Skeletal muscle satellite cell (primary cell): ENCODE results near the gene HARS1.
"Not testable (repeated sequence)": the region's sequence is repeated elsewhere in the genome, so short reads cannot be mapped to it uniquely, and the experiment has no call there.

Experiments used
- H3K27me3 ChIP-seq: 2 replicates; pipeline ENCODE4 v1.7.0; 2013; ENCODE audit warnings: low read length; ENCODE audit not compliant: control insufficient read depth, insufficient read depth
- H3K36me3 ChIP-seq: 2 replicates; pipeline ENCODE4 v1.7.0; 2013; ENCODE audit warnings: mild to moderate bottlenecking, control low read depth, low read length; ENCODE audit not compliant: insufficient read depth
- H3K4me1 ChIP-seq: 2 replicates; pipeline ENCODE4 v1.7.0; 2013; ENCODE audit warnings: low read length; ENCODE audit not compliant: control insufficient read depth, insufficient read depth
- H3K4me2 ChIP-seq: 2 replicates; pipeline ENCODE4 v1.7.0; 2013; ENCODE audit warnings: mild to moderate bottlenecking, low read length
- H3K4me3 ChIP-seq: 2 replicates; pipeline ENCODE4 v1.7.0; 2013; ENCODE audit warnings: low read length
- H3K9ac ChIP-seq: 2 replicates; pipeline ENCODE4 v1.7.0; 2013; ENCODE audit warnings: mild to moderate bottlenecking, low read depth, low read length, moderate library complexity
- H3K9me3 ChIP-seq: replicated peaks from 2 replicates; pipeline ENCODE4 v1.7.0; 2013; ENCODE audit warnings: mild to moderate bottlenecking, control low read depth, low read length

The HARS1 gene

DNA sequence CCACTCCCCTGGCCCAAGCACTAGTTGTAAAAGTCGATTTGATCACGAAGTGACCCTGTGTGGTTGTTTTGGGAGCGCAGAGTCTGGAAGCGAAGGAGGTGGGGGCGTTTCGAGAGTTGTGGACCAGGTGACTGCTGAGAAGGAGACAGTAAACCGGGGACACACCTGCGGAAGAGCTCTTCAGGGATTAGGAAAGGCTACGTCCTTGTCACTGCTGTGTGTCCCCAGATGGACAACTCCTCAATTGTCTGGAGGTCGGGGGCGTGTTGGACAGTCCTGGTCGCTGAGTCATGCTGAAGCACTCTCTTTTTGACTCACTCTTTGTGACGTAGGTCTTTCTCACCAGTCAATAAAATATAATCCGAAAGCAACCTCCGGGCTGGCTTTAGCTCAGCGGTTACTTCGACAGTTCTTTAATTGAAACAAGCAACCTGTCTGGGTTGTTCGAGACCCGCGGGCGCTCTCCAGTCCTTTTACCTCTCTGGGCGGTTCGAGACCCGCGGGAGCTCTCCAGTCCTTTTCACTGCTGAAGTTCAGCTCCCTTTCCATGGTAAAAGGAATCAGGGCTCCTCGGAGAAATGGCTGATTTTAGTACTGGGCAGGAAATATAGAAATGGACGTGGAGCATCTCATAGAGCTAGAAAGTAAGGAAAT, 19.9 kb upstream of the HARS1 start:
- Histone ChIP-seq H3K9ac (peak overlapping the region; percentile 68), H3K36me3 (peaks cover 14% of the 10 kb centered on the region), H3K9me3 (no peaks in the 10 kb centered on the region), H3K4me3 (peak overlapping the region; percentile 77), H3K27me3 (no peaks in the 10 kb centered on the region), H3K4me2 (peak overlapping the region; percentile 88), H3K4me1 (peaks cover 6% of the 10 kb centered on the region)

DNA sequence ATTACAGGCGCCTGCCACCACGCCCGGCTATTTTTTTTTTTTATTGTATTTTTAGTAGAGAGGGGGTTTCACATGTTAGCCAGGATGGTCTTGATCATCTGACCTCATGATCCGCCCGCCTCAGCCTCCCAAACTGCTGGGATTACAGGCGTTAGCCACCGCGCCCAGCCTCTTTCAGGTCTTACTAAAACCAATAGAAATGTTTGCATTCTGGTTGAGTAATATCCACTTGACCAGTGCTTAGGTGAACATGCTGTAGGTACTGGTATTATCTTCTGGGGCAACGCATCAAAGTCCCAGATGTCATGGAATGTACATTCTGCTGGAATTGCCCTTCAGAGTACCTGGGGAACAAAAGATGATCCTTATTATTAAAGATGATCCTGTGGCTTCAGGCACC, 17.6 kb upstream of the HARS1 start:
- not testable (repeated sequence) for H3K4me3 ChIP-seq, H3K9ac ChIP-seq, H3K27me3 ChIP-seq, H3K9me3 ChIP-seq, H3K4me2 ChIP-seq, H3K4me1 ChIP-seq
- H3K36me3 ChIP-seq, result peaks cover 35% of the 10 kb centered on the region

DNA sequence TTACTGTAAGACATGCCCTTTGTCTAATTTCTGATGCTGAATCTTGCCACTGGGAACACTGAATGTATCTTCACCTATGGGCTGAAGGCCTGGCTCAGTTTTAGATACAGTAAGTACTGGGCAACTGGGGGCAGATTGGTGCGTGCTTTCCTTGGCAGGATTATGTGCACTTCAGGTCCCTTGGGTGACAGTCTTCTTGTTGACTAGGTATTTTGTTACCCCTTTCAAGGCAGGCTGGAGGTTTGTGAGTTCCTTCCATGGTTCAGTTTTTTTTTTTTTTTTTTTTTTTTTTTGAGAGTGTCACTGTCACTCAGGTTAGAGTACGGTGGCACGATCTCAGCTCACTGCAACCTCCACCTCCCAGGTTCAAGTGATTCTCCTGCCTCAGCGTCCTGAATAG, 16.6 kb upstream of the HARS1 start:
- Histone ChIP-seq H3K4me1 (peaks cover 6% of the 10 kb centered on the region), H3K27me3 (no peaks in the 10 kb centered on the region), H3K9me3 (no peaks in the 10 kb centered on the region), H3K36me3 (peaks cover 42% of the 10 kb centered on the region), H3K9ac (no peak overlapping the region), H3K4me2 (no peak overlapping the region), H3K4me3 (no peak overlapping the region)

DNA sequence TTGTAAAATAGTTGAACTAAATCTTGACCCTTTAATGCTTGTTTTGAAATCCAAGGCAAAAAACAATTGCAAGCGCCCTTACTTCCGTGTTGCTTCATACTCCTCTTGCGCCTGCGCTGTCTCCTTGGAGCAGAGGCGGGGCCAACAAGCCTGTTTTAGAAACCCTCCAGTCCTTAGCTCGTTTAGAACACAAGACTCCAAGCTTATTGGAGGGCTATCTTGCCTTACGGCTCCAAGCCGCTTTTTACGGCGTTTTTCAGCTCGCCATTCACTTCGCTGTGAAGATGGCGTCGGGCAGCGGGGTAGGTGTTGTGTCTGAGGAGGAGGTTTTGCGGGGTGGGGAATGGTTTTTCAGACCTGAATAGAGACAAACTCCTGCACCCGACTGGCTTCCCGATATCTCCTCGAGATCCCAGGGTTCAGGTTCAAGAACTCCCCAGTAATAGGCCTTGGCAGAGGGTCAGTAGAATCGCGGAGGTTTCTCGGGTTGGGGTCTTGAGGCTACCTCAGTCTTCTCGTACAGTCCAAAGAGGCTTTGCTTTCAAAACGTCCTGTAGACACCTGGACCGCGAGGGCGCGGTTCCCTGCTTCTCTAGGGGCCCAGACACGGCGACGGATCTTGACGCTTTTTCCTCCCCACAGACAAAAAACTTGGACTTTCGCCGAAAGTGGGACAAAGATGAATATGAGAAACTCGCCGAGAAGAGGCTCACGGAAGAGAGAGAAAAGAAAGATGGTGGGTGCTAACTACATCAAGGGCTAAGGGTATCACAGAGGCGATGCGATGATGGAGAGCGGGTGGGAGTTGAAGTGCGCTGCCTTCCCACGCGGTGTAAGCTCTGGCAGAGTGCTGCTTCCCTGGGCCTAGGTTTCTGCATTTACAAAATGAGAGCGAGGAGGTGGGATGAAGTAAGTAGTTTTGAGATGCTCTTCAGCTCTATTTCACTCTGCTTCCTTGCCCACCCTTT, 9.3 kb upstream of the HARS1 start, which contains the start of gene ZMAT2:
TSS of gene ZMAT2 (plus strand) at position 271 of the 968 bp plus-strand sequence. CDS start at position 285, 14 bp downstream.
- Histone ChIP-seq H3K9ac (peak within 1 kb of the TSS; percentile 89), H3K4me3 (peak within 1 kb of the TSS; percentile 75), H3K36me3 (peaks cover 72% of the 10 kb centered on the region), H3K27me3 (no peaks in the 10 kb centered on the region), H3K4me1 (peaks cover 5% of the 10 kb centered on the region), H3K4me2 (peak within 1 kb of the TSS; percentile 83), H3K9me3 (no peaks in the 10 kb centered on the region)

DNA sequence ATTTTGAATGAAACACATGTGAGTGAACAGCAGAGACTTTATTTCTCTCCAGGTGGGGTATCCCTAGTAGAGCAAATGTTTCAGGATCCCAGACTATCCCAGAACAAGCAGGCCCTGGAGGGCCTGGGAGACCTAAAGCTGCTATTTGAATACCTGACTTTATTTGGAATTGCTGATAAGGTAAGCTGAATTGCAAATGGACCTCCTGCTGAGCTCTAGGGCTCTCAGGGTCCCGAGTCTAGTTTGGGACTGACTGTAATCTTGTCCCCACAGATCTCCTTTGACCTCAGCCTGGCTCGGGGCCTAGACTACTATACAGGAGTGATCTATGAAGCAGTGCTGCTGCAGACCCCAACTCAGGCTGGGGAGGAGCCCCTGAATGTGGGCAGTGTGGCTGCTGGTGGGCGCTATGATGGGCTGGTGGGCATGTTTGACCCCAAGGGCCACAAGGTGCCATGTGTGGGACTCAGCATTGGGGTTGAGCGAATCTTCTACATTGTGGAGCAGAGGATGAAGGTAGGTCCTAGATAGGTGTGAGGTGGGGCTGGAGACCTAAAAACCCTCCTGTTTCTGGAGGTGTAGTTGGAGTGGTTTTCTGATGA, 5.8 kb upstream of the HARS1 start:
- no peak overlapping the region for H3K4me3 ChIP-seq
- peaks cover 13% of the 10 kb centered on the region for H3K4me1 ChIP-seq
- no peak overlapping the region for H3K4me2 ChIP-seq
- no peak overlapping the region for H3K9ac ChIP-seq
- H3K36me3 ChIP-seq, result peaks cover 62% of the 10 kb centered on the region
- no peaks in the 10 kb centered on the region for H3K27me3 ChIP-seq
- no peaks in the 10 kb centered on the region for H3K9me3 ChIP-seq

DNA sequence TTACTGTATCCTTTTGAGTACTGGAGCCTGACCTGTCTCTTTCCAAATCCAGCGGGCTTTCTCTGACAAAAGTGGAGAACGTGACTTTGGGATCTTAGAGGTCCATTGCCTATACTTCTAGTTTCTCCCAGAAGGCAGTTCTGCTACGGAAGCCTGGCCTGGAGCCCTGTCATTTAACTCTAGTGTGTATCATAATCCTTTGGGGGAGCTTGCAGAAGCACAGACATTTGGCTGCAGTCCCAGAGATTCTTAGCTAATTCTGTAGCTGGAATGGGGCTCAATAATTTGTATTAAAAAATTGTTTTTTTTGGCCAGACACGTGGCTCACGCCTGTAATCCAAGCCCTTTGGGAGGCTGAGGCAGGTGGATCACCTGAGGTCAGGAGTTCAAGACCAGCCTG, 3.1 kb upstream of the HARS1 start:
- H3K4me3 ChIP-seq, result no peak overlapping the region
- H3K9ac ChIP-seq, result no peak overlapping the region
- H3K9me3 ChIP-seq, result no peaks in the 10 kb centered on the region
- peak overlapping the region; percentile 17 for H3K4me2 ChIP-seq
- H3K4me1 ChIP-seq, result peaks cover 11% of the 10 kb centered on the region
- peaks cover 61% of the 10 kb centered on the region for H3K36me3 ChIP-seq
- H3K27me3 ChIP-seq, result no peaks in the 10 kb centered on the region

DNA sequence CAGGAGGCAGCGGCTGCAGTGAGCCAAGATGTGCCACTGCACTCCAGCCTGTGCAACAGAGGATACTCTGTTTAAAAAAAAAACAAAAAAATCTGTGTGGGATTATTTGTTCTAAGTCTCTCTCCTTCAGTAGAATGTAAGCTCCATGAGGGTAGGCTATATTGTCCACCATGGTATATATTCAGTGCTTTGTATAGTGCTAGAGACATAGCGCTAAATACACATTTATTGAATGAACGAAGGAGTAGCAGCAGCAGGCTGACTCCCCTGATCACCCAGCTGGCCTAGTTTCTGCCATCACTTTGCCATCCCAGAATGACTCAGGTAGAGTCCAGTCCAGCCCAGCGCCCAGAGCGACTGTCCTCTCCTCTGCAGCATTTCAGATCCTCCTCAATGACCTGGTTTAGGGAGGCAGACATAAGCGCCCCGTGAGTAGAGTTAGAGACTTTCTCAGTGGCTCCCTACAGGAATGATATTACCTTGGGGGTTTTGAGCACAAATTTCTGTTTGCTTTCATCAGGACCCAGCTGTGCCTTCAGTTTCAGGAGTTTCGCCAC, 716 bp downstream of the HARS1 start:
- H3K9ac ChIP-seq, result peak overlapping the region; percentile 96
- peak overlapping the region; percentile 81 for H3K4me2 ChIP-seq
- H3K9me3 ChIP-seq, result no peaks in the 10 kb centered on the region
- H3K4me1 ChIP-seq, result peaks cover 11% of the 10 kb centered on the region
- peak overlapping the region; percentile 83 for H3K4me3 ChIP-seq
- no peaks in the 10 kb centered on the region for H3K27me3 ChIP-seq
- peaks cover 42% of the 10 kb centered on the region for H3K36me3 ChIP-seq

DNA sequence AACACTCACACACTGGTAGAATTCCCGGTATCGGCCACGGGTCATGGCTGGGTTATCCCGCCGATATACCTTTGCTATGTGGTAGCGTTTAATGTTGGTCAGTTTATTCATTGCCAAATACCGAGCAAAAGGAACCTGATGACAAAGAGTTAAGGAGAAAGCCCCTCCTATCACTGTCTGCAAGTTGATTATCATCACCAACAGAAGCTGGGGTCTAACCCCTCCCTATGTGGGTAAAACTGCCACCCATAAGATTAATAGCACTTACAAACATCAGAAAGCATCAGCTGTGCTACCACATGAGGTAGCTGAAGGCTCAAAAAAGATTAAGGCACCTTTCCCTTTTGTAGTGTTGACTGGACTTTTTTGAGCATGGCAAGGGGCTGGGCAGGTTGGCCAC, 12.2 kb downstream of the HARS1 start:
- Histone ChIP-seq H3K27me3 (no peaks in the 10 kb centered on the region), H3K4me3 (no peak overlapping the region), H3K9ac (no peak overlapping the region), H3K9me3 (no peaks in the 10 kb centered on the region), H3K4me1 (no peaks in the 10 kb centered on the region), H3K36me3 (peaks cover 82% of the 10 kb centered on the region), H3K4me2 (no peak overlapping the region)

DNA sequence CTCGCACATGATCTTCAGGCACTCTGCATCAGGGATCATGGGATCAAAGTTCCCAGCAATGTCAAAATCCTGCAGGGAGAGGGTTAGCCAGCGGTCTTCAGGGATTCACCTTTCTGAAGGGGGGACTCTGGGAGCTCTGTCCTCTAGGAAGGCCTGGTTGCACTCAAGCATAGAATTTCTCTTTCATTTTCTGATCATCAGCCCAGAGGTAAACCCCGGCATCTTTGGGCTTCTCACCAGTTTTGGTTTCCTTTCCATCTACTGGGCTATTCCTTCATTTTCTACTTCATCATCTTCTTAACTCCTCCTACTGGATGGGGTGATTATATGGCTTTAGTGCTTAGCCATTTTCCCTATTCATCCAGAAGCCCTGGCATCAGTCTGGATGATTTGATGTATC, 13.2 kb downstream of the HARS1 start:
- Histone ChIP-seq H3K9me3 (no peaks in the 10 kb centered on the region), H3K4me3 (no peak overlapping the region), H3K4me1 (no peaks in the 10 kb centered on the region), H3K9ac (no peak overlapping the region), H3K4me2 (no peak overlapping the region), H3K36me3 (peaks cover 83% of the 10 kb centered on the region), H3K27me3 (no peaks in the 10 kb centered on the region)

DNA sequence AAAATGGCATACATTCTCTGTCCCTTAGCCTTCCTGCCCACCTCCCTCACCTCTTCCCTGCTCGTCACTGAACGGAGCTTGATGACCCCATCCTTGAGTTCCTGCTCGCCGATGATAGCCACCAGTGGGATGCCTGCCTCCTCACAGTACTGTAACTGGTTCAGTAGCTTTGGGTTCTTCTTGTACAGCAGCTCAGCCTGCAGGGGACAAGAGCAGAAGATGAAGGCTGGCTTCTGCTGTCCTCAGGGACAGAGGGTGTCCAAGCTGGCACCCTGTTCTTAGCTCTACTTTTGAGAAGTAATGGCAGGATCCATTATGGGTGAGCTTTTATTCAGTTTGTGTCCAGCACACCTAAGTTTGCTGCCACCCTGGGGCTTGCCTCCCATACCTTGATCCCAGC, 16.5 kb downstream of the HARS1 start:
- H3K36me3 ChIP-seq, result peaks cover 81% of the 10 kb centered on the region
- H3K9me3 ChIP-seq, result no peaks in the 10 kb centered on the region
- H3K9ac ChIP-seq, result no peak overlapping the region
- H3K4me3 ChIP-seq, result no peak overlapping the region
- no peaks in the 10 kb centered on the region for H3K27me3 ChIP-seq
- no peaks in the 10 kb centered on the region for H3K4me1 ChIP-seq
- H3K4me2 ChIP-seq, result no peak overlapping the region

DNA sequence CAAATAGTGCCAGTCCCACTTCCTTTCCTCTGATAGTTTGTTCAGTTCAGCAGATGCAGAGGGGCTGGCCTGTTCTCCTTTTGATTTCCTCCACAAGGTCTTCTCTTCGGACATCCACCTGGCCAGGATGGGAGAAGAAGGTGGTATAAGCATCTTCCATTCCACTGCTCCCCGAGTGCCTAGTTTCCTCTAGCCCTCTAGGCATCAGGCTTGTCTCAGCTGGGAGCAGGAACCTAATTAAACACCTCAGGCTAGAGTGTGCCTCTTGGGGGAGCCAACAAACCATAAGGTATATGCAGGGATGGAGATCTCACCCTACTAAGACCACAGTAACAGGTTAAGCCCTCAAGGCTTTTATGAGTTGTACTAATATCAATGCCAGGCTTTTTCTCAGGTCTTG, 17.0 kb downstream of the HARS1 start:
- Histone ChIP-seq H3K27me3 (no peaks in the 10 kb centered on the region), H3K4me2 (no peak overlapping the region), H3K9me3 (no peaks in the 10 kb centered on the region), H3K4me1 (no peaks in the 10 kb centered on the region), H3K9ac (no peak overlapping the region), H3K36me3 (peaks cover 81% of the 10 kb centered on the region), H3K4me3 (no peak overlapping the region)
